Measurements from ENCODE around the gene BLOC1S5. TPM values are rescaled to one million over a fixed set of nuclear protein-coding genes. Genes with fewer than 3 reads are reported as not detected.

The BLOC1S5 gene
- total RNA-seq, 2 experiments from 2014 or later = 18.3 to 23.8 TPM

- POLR2A ChIA-PET = no interaction called here
- Mint-ChIP-seq H3K4me3 (no peak overlapping the region), H3K27me3 (no peaks in the 10 kb centered on the region), H3K9me3 (peaks cover 2% of the 10 kb centered on the region), H3K27ac (no peak overlapping the region), H3K4me1 (ENCODE audit: low read depth) (peaks cover 14% of the 10 kb centered on the region), H3K36me3 (peaks cover 70% of the 10 kb centered on the region)
- CTCF ChIA-PET = no interaction called here
- intact Hi-C loops (cut with micrococcal nuclease) = no loop called here
- no peak for DNase-seq
Measured at GRCh38 chr6:8090650-8091049, 26.5 kb upstream of the BLOC1S5 start.

- CTCF ChIA-PET = no interaction called here
- POLR2A ChIA-PET = no interaction called here
- peaks cover 14% of the 10 kb centered on the region for H3K4me1 Mint-ChIP-seq (ENCODE audit: low read depth)
- intact Hi-C loops (cut with micrococcal nuclease) = no loop called here
- H3K9me3 Mint-ChIP-seq = peaks cover 2% of the 10 kb centered on the region
- no peak overlapping the region for H3K27ac Mint-ChIP-seq
- H3K27me3 Mint-ChIP-seq = no peaks in the 10 kb centered on the region
- DNase-seq = no peak
- H3K36me3 Mint-ChIP-seq = peaks cover 61% of the 10 kb centered on the region
- no peak overlapping the region for H3K4me3 Mint-ChIP-seq
Measured at GRCh38 chr6:8088886-8089285, 24.7 kb upstream of the BLOC1S5 start.

- H3K4me3 Mint-ChIP-seq = no peak overlapping the region
- ChIA-PET CTCF (no interaction called here), POLR2A (no interaction called here)
- intact Hi-C loops (cut with micrococcal nuclease) = no loop called here
- no peak overlapping the region for H3K27ac Mint-ChIP-seq
- H3K9me3 Mint-ChIP-seq = peaks cover 2% of the 10 kb centered on the region
- DNase-seq = no peak
- H3K4me1 Mint-ChIP-seq (ENCODE audit: low read depth) = peaks cover 22% of the 10 kb centered on the region
- no peaks in the 10 kb centered on the region for H3K27me3 Mint-ChIP-seq
- H3K36me3 Mint-ChIP-seq = peaks cover 61% of the 10 kb centered on the region
Measured at GRCh38 chr6:8087870-8088754, 23.9 kb upstream of the BLOC1S5 start.

GRCh38 chr6:8086755-8087306 is 22.6 kb upstream of the BLOC1S5 start:
- Mint-ChIP-seq H3K27me3 (no peaks in the 10 kb centered on the region), H3K4me3 (no peak overlapping the region), H3K27ac (peak overlapping the region; percentile 49), H3K9me3 (peaks cover 2% of the 10 kb centered on the region), H3K36me3 (peaks cover 58% of the 10 kb centered on the region), H3K4me1 (ENCODE audit: low read depth) (peaks cover 27% of the 10 kb centered on the region)
- peak; percentile 38 for DNase-seq
- CTCF ChIA-PET = no interaction called here
- intact Hi-C loops (cut with micrococcal nuclease) = loop anchor here (1.0 kb wide), 1 partner anchor 23 kb away; the partner anchor contains the start of gene BLOC1S5
- POLR2A ChIA-PET = interaction anchor here (0.6 kb wide), 1 partner anchor 22 kb away, joined by 3 read pairs; no protein-coding TSS in a partner anchor

GRCh38 chr6:8085053-8085511 is 20.9 kb upstream of the BLOC1S5 start:
- Mint-ChIP-seq H3K4me1 (ENCODE audit: low read depth) (peaks cover 33% of the 10 kb centered on the region), H3K36me3 (peaks cover 54% of the 10 kb centered on the region), H3K27me3 (no peaks in the 10 kb centered on the region), H3K27ac (no peak overlapping the region), H3K4me3 (no peak overlapping the region), H3K9me3 (peaks cover 2% of the 10 kb centered on the region)
- no peak for DNase-seq
- intact Hi-C loops (cut with micrococcal nuclease) = no loop called here
- ChIA-PET CTCF (interaction anchor here (1.0 kb wide), 1 partner anchor 134 kb away, joined by 4 read pairs; no protein-coding TSS in a partner anchor), POLR2A (interaction anchor here (0.8 kb wide), 2 partner anchors 17 to 28 kb away, joined by 3 to 4 read pairs; partner anchors contain the start of gene EEF1E1)

GRCh38 chr6:8084586-8084985 is 20.4 kb upstream of the BLOC1S5 start:
- POLR2A ChIA-PET = interaction anchor here (0.8 kb wide), 1 partner anchor 28 kb away, joined by 3 read pairs; no protein-coding TSS in a partner anchor
- H3K9me3 Mint-ChIP-seq = peaks cover 2% of the 10 kb centered on the region

GRCh38 chr6:8082954-8083858 is 19.0 kb upstream of the BLOC1S5 start:
- H3K27ac Mint-ChIP-seq = peak overlapping the region; percentile 9
- peaks cover 47% of the 10 kb centered on the region for H3K36me3 Mint-ChIP-seq
- peaks cover 40% of the 10 kb centered on the region for H3K4me1 Mint-ChIP-seq (ENCODE audit: low read depth)
- no peaks in the 10 kb centered on the region for H3K27me3 Mint-ChIP-seq
- no peak for DNase-seq
- intact Hi-C loops (cut with micrococcal nuclease) = no loop called here
- ChIA-PET POLR2A (no interaction called here), CTCF (no interaction called here)
- peaks cover 2% of the 10 kb centered on the region for H3K9me3 Mint-ChIP-seq
- no peak overlapping the region for H3K4me3 Mint-ChIP-seq

More at GRCh38 chr6:8084586-8084985, 20.4 kb upstream of the BLOC1S5 start:
- Mint-ChIP-seq H3K4me1 (ENCODE audit: low read depth) (peaks cover 36% of the 10 kb centered on the region), H3K4me3 (no peak overlapping the region), H3K27me3 (no peaks in the 10 kb centered on the region), H3K27ac (no peak overlapping the region), H3K36me3 (peaks cover 57% of the 10 kb centered on the region)
- no peak for DNase-seq
- CTCF ChIA-PET = interaction anchor here (0.6 to 1.0 kb wide), 2 partner anchors 135 to 900 kb away, joined by 3 to 4 read pairs; no protein-coding TSS in a partner anchor
- intact Hi-C loops (cut with micrococcal nuclease) = no loop called here

GRCh38 chr6:8082572-8082953 is 18.4 kb upstream of the BLOC1S5 start:
- H3K27ac Mint-ChIP-seq = no peak overlapping the region
- ChIA-PET CTCF (no interaction called here), POLR2A (no interaction called here)
- intact Hi-C loops (cut with micrococcal nuclease) = no loop called here
- no peak overlapping the region for H3K4me3 Mint-ChIP-seq
- DNase-seq = no peak
- no peaks in the 10 kb centered on the region for H3K9me3 Mint-ChIP-seq
- peaks cover 41% of the 10 kb centered on the region for H3K4me1 Mint-ChIP-seq (ENCODE audit: low read depth)
- no peaks in the 10 kb centered on the region for H3K27me3 Mint-ChIP-seq
- peaks cover 42% of the 10 kb centered on the region for H3K36me3 Mint-ChIP-seq

- Mint-ChIP-seq H3K4me3 (no peak overlapping the region), H3K27me3 (no peaks in the 10 kb centered on the region), H3K9me3 (no peaks in the 10 kb centered on the region), H3K36me3 (peaks cover 34% of the 10 kb centered on the region), H3K4me1 (ENCODE audit: low read depth) (peaks cover 28% of the 10 kb centered on the region), H3K27ac (no peak overlapping the region)
- DNase-seq = no peak
- intact Hi-C loops (cut with micrococcal nuclease) = no loop called here
- CTCF ChIA-PET = interaction anchor here (0.8 to 1.3 kb wide), 2 partner anchors 14 to 59 kb away, joined by 3 read pairs; no protein-coding TSS in a partner anchor
- POLR2A ChIA-PET = no interaction called here
Measured at GRCh38 chr6:8080362-8081151, 16.4 kb upstream of the BLOC1S5 start.

- H3K4me3 Mint-ChIP-seq = no peak overlapping the region
- DNase-seq = no peak
- ChIA-PET CTCF (interaction anchor here (1.3 kb wide), 1 partner anchor 13 kb away, joined by 3 read pairs; no protein-coding TSS in a partner anchor), POLR2A (no interaction called here)
- no peak overlapping the region for H3K27ac Mint-ChIP-seq
- H3K4me1 Mint-ChIP-seq (ENCODE audit: low read depth) = peaks cover 28% of the 10 kb centered on the region
- no peaks in the 10 kb centered on the region for H3K27me3 Mint-ChIP-seq
- intact Hi-C loops (cut with micrococcal nuclease) = no loop called here
- H3K9me3 Mint-ChIP-seq = no peaks in the 10 kb centered on the region
- H3K36me3 Mint-ChIP-seq = peaks cover 36% of the 10 kb centered on the region
Measured at GRCh38 chr6:8079126-8079525, 14.9 kb upstream of the BLOC1S5 start.

- intact Hi-C loops (cut with micrococcal nuclease) = no loop called here
- ChIA-PET POLR2A (no interaction called here), CTCF (no interaction called here)
- Mint-ChIP-seq H3K36me3 (peaks cover 30% of the 10 kb centered on the region), H3K9me3 (no peaks in the 10 kb centered on the region), H3K4me3 (no peak overlapping the region), H3K27me3 (no peaks in the 10 kb centered on the region), H3K4me1 (ENCODE audit: low read depth) (peaks cover 20% of the 10 kb centered on the region), H3K27ac (no peak overlapping the region)
- DNase-seq = no peak
Measured at GRCh38 chr6:8077991-8078390, 13.8 kb upstream of the BLOC1S5 start.

All from activated CD4-positive, alpha-beta memory T cell treated with anti-CD3 and anti-CD28 coated beads for 36 hours (primary cell).